GM18858 (cell line): ENCODE results near the gene RTL1.

Source experiments
- ATAC-seq: cut with Tn5 transposase; IDR thresholded peaks from one replicate; pipeline ENCODE4 v1.9.1; 2021; ENCODE audit not compliant: unreplicated experiment

RTL1 gene

DNA sequence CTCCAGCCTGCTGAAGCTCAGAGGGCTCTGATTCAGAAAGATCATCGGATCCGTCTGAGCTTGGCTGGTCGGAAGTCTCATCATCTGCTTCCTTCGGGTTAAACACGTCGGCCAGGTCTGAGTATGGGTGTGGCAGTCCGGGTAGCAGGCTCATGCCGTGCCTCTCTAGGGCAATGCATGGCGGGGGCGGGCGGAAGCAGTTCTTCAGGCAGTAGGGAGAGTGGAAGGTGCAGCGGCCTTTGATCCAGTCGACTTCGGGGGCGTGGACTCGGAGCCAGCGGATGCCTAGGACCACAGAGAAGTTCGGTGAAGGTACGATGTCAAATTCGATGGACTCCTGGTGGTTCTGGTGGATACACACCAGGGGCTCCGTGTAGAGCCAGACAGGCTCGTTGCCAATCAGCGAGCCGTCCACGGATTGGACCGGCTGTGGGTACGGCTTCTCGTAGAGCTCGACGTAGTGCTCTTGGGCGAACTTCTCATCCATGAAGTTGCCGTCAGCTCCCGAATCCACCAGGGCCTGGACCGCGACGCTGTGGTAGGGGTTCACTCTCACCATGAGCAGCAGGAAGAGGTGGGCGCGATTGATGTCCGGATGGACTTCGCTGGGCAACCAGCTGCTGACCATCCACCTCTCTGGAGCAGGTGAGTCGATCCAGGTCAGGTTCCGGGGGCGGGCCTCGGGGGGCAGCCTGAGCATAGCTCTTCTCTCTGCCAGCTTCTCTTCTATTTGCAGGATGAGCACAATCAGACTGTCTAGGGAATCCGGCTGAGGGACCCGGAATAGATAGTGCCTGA lies 20.3 kb downstream of the RTL1 start:
- ATAC-seq: no peak

DNA sequence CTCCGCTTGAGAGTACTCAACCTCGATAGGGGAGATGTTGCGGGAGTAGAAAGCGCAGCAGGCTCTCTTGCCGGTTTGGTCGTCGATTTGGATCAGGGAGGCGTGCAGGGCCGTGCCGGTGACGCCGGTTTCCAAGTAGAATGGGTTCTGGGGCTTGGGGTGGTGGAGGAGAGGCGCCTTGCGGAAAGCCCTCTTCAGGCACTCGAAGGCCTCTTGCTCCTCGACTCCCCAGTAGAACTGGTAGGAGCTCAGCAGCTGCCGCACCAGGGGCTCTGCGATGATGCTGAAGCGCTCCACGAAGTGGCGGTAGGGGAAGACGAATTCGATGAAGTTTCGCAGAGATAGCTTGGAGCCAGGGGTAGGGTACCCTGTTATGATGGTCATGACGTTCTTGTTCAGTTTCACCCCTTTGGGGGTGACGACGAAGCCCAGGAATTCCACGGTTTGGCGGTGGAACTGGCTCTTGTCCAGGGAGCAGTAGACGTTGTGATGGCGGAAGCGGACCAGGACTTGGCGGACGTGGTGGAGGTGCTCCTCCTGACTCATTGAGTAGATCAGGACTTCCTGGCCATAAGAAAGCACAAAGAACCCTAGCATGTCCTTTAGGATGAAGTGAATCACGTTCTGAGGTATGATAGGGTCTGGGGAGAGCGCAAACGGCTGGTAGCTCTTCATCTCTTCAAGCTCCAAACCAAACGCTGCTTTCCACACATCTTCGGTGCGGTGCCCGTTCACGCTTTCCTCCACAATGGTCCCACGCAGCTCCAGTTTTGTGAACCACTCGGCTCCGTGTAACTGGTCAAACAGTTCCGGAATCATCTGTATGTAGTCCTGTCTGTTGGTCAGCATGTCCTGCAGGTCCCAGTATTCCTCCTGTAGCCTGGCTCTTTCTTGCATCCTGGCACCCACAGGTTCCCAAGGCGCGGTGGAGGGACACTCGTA lies 21.2 kb downstream of the RTL1 start:
- ATAC-seq: no peak

DNA sequence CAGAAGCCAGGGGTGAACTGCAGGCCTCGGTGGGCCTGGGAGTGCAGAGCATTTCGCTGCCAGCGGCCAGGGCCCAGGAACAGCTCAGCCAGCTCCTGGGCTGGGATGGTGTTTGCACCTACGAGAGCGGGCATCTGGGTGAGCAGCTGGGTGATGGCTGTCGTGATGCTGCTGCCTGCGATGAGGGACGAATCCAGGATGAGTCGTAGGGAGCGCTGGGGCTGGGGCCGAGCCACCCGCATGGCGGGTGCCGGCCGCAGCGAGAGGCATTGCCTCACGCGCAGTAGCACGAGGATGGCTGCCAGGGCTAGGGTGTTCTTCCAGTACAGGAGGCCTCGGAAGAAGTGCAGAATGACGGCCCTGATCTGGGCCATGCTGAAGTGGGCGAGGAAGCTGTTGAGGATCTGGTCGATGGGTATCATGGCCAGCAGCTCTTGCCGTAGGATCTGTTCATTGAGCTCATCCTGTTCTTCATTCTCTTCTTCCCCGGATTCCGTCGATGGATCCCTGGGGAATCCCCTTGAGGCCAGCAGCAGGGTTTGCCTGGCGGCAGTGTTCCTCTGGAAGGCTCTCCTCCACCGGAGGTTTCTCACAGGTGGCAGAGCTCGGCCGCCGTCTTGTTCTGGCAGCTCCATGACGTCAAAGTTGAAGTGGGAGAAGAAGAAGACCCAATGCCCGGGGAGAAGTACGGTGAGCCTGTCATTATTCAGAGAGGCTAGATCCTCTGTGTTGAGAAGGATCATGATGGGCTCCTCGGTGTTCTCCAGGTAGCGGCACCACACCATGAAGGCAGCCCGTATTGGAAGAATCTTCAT lies 22.1 kb downstream of the RTL1 start:
- no peak for ATAC-seq

DNA sequence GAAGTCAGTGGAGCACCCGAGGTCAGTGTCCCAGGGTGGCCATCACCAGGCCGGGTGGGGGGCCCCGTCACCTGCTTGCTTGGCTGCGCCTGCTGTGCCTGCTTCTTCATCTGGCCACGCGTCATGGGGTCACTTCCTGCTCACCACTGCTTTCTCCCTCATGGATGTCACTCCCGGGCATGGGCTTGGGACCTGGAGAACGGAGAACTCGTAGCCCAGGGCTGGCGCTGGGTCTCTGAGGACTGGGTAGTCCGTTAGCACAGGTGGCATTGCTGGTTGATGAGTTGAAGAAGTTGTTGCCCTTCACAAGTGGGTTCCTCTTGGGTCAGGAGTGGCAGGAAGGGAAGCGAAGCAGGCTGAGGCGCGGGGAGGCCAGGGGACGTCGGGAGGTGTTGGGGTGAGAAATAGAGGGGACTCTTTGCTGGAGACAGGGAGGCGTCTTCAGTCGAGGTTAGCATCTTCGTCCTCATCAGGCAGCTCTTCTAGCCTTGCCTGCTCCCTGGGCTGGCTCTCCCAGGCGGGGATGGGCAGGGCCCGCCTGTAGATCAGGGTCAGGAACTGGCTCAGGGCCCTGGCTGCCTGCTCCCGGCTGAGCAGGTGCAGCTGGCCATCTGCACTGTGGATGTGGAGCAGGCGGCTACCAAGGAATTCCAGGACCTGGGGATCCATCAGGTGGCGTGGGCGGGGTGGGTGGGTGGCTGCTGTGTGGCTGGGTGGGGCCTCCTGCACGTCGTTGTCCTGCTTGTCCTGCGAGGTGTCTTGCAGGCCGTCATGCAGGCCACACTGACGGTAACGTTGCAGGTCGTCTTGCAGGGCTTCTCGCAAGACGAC lies 23.0 kb downstream of the RTL1 start:
- ATAC-seq: no peak

DNA sequence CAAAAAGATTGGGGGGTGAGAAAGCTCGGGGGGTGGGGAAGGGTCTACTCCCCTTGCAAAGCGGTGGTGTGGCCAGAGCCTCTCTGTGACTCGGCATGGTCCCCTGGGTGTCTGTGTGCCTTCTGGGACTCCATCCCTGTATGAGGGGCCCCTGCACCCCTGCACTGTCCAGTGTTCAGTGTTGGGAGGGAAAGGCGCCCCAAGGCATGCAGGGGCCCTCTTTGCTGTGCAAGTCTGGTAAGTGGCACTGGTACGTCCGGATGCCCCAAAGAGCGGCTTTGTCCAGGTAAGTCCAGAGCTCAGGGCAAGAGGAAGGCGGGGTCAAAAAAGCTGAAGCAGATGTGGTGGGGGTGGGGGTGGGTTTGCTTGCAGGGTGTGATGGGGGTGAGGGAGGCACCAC lies 23.7 kb downstream of the RTL1 start:
- ATAC-seq: no peak

DNA sequence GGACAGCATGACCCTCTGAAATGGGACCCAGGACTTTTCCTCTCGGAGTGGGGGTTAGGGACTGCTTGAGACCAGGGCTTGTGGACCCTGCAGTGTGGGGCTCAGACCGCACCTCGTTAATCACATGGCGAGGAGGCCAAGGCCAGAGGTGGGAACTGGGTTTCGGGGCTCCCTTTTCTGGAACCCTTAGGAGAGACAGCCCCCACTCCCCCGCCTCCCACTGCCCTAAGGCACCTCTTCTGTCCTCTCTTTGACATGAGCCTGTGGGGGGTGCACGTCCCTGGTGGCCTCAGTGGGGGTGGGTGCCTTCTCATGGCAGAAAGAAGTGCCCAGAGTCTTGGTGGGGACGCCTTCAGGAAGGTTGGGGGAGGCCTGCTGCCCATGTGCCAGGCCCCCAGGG lies 24.3 kb downstream of the RTL1 start:
- ATAC-seq: no peak

DNA sequence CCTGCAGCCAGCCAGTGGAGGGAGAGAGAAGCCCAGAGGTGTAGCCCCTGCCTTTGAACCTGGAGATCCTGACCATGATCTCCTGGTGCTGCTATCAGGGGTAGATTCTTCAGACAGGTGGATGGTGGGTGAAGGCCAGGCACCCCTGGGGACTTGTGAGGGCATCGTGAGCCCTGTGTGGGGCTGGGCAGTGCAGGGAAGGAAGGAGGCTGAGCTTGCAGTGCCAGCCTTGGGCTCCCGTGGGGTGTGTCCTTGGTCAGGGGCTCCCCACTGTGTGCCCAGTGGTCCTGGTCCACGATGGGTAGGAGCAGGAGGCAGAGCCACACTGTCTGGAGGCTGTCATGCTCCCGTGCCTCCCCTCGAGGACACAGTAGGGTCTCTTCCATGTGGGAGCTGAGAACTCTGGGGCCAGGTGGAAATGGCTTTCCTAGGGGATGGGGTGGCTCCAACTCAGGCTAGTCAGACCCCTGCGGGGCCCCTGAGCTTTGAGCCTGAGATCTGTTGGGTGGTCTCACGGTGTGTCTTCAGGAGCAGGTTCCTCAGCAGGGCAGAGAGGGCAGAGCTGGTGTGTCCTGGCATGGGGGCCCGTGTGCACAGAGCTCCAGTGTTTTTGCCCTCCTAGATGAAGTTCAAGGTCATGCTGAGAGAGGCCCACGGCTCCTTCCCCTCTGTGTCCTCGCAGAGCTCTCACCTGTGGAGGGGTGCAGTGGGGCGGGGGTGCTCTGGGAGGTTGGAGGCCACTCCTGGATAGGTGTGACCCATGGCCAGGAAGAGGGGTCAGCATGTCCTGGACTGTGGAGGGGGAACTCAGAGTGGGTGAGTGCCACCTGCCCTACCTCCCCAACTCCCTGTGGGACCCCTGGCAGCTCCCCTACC lies 25.0 kb downstream of the RTL1 start:
- no peak for ATAC-seq

DNA sequence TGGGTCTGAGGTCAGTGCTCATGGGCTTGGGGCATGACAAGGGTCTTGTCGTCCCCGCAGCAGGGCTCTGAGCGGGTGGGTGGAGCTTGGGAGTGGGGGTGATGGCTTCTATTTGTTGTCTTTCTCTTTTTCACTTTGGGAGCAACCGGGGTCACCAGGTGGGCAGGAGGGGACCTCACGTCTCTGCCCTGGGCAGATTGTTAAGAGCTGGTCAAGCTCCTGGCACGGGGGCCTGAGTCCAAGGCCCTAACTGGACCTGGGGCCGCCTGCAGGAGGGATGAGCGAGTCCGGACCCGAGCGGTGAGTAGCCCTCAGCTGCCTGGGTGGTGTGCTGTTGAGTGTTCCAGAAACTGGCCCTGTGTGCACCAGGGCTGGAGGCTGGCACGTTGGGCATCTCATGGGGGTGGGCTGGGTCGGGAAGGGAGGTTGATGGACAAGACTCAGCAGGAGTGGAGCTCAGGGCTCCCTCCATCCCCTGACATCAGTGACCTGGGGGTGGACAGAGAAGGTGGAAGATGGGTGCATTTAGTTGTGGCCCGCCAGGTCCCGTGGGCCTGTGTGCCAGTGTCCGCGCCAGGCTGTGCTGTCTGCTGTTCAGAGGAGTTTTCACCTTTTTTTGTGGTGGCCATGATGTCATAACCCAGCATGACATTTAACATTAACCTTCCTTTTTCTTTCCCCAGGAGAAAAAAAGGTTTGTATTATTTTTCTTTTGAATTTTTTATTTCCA lies 27.5 kb downstream of the RTL1 start:
- no peak for ATAC-seq

DNA sequence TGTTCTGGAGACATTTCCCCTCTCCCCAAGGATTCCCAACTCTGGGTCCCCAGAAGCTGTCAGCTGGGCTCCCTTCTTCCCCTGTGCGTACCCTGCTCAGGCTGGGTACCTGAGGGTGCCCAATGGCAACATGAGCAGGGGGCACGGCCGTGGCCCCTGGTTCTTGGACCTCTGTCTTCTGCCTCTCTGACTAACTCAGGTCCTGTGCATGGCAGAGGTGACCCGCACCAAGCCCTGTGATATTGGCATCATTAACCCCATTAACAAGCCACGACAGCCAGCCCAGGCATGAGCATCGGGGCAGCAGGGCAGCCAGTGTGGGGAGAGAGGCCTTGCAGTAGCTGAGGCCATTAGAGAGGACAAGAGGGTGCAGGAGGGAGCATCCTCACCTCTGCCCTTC lies 28.4 kb downstream of the RTL1 start:
- no peak for ATAC-seq

DNA sequence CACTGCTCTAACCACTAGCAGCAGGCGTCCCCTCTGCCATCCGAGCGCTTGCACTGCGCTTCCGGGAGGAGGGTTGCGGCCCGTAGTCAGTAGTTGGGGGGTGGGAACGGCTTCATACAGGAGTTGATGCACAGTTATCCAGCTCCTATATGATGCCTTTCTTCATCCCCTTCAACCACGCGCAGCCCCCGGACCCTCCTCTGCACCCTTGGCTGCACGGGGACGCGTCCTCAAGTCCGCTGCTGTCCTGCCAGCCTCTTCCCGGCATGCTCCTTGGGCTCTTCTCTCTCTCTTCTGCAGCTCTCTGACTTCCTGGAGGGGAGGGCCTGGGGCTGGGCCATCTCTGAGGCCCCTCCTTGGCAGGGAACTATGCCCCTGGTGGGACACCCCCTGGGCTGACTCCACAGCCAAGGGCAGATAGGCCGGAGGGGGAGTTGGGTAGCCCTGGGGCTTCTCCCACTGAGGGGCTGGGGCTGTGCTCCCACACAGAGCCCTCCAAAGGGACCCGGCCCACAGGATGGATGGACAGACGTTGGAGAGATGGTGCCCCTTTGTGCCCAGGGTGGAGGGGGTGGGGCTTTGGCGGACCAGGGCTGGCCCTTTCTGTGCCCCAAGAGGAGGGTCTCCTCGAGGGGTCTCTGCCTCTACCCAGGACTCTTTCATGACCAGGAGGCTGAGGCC lies 29.0 kb downstream of the RTL1 start:
- no peak for ATAC-seq

DNA sequence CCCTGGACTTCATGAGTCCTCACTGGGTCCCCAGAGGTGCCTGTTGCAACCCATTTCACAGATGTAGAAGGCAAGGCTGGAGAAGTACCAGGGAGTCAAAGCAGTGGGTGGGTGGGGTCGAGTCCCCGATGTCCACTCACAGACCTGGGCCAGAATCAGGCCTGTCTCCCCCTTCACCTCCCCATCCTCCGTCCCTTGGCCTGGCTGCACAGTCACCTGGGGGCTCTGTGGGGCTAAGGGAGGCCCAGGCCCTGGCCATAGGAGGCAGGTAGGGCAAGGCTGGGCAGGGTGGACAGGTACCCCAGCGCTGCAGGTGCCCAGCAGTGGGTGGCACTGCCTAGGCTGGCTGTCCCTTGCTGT lies 29.5 kb downstream of the RTL1 start:
- no peak for ATAC-seq

DNA sequence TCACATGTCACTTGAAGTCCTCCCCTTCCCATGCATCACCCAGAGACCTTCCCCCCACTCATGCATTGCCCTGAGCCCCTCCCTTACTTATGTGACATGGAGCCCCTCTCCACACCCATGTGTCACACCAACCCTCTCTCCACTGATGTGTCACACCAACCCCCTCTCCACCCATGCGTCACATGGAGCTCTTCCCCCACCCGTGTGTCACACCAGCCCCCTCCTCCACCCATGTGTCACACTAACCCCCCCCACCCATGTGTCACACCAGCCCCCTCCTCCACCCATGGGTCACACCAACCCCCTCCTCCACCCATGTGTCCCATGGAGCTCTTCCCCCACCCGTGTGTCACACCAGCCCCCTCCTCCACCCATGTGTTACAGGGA lies 30.4 kb downstream of the RTL1 start:
- no peak for ATAC-seq

DNA sequence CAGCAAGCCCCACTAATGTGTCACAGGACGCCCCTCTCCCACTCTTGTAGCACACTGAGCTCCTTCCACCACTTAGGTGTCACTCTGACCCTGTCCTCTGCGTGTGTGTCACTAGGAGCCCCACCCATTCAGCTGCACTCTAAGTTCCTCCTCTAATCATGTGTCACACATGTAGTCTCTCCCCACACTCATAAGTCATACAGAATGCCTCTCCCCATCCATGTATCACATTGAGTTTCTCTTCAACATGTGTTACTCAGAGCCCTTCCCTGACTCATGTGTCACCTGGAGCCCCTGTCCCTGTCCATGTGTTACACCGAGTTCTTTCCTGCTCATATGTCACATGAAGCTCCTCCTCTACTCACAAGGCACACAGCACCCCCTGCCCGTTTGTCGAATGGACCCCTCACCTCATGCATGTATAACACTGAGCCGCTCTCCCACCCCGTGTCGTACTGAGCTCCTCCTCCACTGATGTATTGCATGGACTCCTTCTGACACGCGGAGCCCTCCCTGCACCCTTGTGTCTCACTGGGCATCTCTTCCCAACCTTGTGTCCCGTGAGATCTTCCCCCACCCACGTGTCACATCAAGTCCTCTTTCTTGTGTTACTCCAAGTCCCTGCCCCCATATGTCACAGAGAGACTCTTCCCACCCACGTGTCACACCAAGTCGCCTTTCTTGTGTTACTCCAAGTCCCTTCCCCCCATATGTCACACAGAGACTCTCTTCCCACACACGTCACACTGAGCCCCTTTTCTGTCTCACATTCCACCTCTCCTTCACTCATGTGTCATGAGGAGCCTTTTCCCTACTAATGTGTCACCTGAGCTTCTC lies 31.0 kb downstream of the RTL1 start:
- ATAC-seq: no peak

DNA sequence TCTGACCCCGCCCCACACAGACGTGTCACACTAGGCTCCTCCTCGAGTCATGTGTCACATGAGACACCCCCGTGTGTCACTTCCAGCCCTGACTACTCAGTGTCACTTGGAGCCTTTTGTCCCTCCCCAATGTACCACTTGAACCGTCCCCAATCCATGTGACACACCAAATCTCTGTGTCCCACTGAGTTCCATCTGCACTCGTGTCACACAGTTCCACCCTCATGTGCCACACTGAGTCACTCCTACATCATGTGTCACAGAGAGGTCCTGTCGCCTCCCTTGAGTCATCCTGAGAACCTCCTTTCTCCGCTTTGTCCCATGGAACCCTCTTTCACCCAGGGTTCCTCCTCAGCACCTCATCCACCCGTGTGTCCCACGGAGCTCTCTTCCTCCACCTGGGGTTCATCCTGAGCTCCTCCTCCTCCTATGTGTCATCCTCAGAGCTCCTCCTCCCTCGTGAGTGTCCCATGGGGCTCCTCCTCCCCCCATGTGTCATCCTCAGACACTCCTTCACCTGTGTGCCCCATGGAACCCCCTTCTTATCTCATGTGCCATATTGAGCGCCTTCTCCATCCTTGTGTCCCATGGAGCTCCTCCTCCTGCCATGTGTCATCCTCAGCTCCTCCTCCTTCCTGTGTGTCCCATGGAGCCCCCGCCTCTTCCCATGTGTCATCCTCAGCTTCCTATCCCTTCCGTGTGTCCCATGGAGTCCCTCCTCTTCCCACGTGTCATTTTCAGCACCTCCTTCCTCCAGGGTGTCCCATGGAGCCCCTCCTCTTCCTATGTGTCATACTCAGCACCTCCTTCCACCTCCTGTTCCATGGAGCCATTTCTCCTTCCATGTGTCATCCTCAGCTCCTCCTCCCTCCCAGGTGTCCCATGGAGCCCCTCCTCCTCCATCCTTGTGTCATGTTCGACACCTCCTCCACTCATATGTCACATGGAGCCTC lies 32.0 kb downstream of the RTL1 start:
- no peak for ATAC-seq

DNA sequence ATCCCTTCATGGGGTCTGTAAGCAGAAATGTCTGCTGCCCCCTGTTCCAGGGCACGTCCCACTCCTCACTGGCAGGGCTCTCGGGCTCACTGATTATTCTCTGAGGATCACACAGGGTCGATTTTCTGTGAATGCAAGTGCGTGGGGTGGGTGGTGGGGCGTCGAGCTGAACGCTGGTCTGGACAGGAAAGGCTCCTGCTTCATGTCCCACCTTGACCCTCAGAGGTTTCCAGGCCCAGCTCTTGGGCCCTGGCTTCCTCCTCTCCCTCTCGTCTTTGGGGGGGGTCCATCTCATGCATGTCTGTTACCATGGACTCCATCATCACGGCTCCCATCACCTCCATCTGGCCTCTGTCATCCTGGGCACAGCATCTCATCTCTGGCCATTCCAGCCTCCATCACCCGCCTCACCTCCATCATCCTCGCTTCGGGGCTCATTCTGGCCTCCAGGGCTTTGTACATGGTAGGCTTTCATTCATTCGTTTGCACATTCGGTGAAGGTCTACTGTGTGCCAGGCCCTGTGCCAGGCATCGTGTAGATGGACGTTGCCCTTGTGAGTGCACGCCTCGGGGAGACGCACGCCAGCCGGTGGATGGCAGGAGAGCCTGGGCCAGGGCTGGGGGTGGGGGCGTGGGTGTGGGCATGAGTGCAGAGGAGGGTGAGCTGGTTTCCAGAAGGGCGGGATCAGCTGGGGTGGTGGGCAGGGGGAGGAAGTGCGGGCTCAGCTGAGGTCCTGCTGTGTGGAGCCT lies 34.7 kb downstream of the RTL1 start:
- no peak for ATAC-seq
